Measurements from ENCODE around the gene STIP1. TPM values are rescaled to one million over a fixed set of nuclear protein-coding genes. Genes with fewer than 3 reads are reported as not detected.

The STIP1 gene
- total and polyA plus RNA-seq, 10 of the 15 experiments (the other 5 are each of a cell fraction or from before 2014, with no cell fraction given) = 25.2 to 291 (median 191) TPM

GRCh38 chr11:64251016-64251752, 65.2 kb downstream of the STIP1 start, which contains the start of gene PLCB3 (continued):
- TF ChIP-seq NFYA (IDR thresholded peaks at IDR 0.05; ENCODE audit: borderline replicate concordance, low read depth, low read length) = no peak
- TF ChIP-seq SUZ12 (IDR thresholded peaks at IDR 0.05; ENCODE audit: unreplicated experiment) = no peak
- no peak for TF ChIP-seq FOXM1 (IDR thresholded peaks at IDR 0.05; ENCODE audit: low read depth, low read length)
- no peak for TF ChIP-seq MEF2A (IDR thresholded peaks at IDR 0.05; ENCODE audit: insufficient read depth, low read depth, low read length)
- TF ChIP-seq EGR1 (IDR thresholded peaks at IDR 0.05; ENCODE audit: borderline replicate concordance in 1 of 2, low read depth in 2 of 2, low read length in 2 of 2) = peak in 1 of 2 experiments; percentile 40; a peak in 1 of 3 replicates
- no peak for TF ChIP-seq PRDM15 (CRISPR knock-in tag; IDR thresholded peaks at IDR 0.05)
- TF ChIP-seq GATAD2B (conservative IDR thresholded peaks at IDR 0.05; ENCODE audit: low read depth) = peak; percentile 75; the same call in 1 of the 2 replicates
- TF ChIP-seq NKRF (conservative IDR thresholded peaks at IDR 0.05) = 0 out of 2 replicates have a peak, but pooled peaks have one; percentile 56
- TF ChIP-seq BHLHE40 (IDR thresholded peaks at IDR 0.05; ENCODE audit: borderline replicate concordance in 1 of 2, low read depth in 2 of 2, low read length in 1 of 2) = peak; percentile 21 to 26; a peak in 1 of 4 replicates
- TF ChIP-seq CREB1 (IDR thresholded peaks at IDR 0.05; ENCODE audit: low read depth) = no peak
- TF ChIP-seq BMI1 (IDR thresholded peaks at IDR 0.05; ENCODE audit: borderline replicate concordance) = no peak
- TF ChIP-seq BRCA1 (IDR thresholded peaks at IDR 0.05; ENCODE audit: low read depth, low read length) = no peak
- TF ChIP-seq BCL3 (IDR thresholded peaks at IDR 0.05; ENCODE audit: borderline replicate concordance, insufficient read depth, low read depth, low read length, poor library complexity, severe bottlenecking) = no peak
- TF ChIP-seq DPF2 (IDR thresholded peaks at IDR 0.05) = peak; percentile 22; the same call in 1 of the 2 replicates
- no peak for TF ChIP-seq IKZF2 (IDR thresholded peaks at IDR 0.05)
- TF ChIP-seq SMAD1 (IDR thresholded peaks at IDR 0.05; ENCODE audit: low read depth, partially characterized antibody) = no peak
- TF ChIP-seq SREBF2 (IDR thresholded peaks at IDR 0.05; ENCODE audit: low read length) = no peak
- no peak for TF ChIP-seq TAF1 (IDR thresholded peaks at IDR 0.05; ENCODE audit: borderline replicate concordance, low read depth, low read length)
- TF ChIP-seq SP1 (IDR thresholded peaks at IDR 0.05; ENCODE audit: low read depth, low read length) = peak; percentile 47

Measured in GM12878 (cell line).